AG04450 (cell line): ENCODE data around the gene HIVEP3. TPM values are rescaled to one million over a fixed set of nuclear protein-coding genes. Genes with fewer than 3 reads are reported as not detected.

Experiments used
- CTCF ChIA-PET: fragments of 300-600, 350-600 bp; formaldehyde crosslinking; extraction: SDS; loops from one replicate; lab custom pipeline; 2022; ENCODE audit warnings: antibody characterized with exemption, inconsistent platforms; lab: Charles Lee
- POLR2A ChIA-PET: fragments of 350-600 bp; formaldehyde crosslinking; extraction: SDS; loops from one replicate; lab custom pipeline; 2021; ENCODE audit warnings: antibody characterized with exemption, inconsistent platforms; lab: Yijun Ruan, JAX
- DNase-seq: peaks from one replicate; pipeline ENCODE4 v3.0.0-alpha.2; 2011; ENCODE audit warnings: low read depth, low spot score
- H3K27ac ChIP-seq: one replicate; pipeline ENCODE4 v1.5.1; 2012; ENCODE audit warnings: low read depth, low read length, control low read depth
- H3K27me3 ChIP-seq: one replicate; pipeline ENCODE4 v1.6.0; 2012; ENCODE audit warnings: low read length; ENCODE audit not compliant: control insufficient read depth, insufficient read depth
- H3K4me3 ChIP-seq: 2 replicates; pipeline ENCODE4 v1.5.1; 2011; ENCODE audit warnings: mild to moderate bottlenecking, low read depth, low read length, control low read depth
- H3K9me3 ChIP-seq: 2 replicates; pipeline ENCODE4 v1.5.1; 2012; ENCODE audit warnings: low read length; ENCODE audit not compliant: control insufficient read depth, insufficient read depth
- polyA plus RNA-seq: library from polyadenylated mRNA; depleted of rRNA; stranded (reverse); fragments of >200 nt; gene quantifications from 2 replicates; pipeline ENCODE4 v1.2.3, GENCODE V29; 2011
- TF ChIP-seq, protein P1 (sequence below): IDR thresholded peaks from 2 replicates; pipeline ENCODE4 v1.5.1; 2011; ENCODE audit warnings: low read depth, low read length, control low read depth, inconsistent platforms

Gene HIVEP3
- polyA plus RNA-seq, 1 experiment = 4.8 TPM

GRCh38 chr1:41468122-41468762, 450.5 kb downstream of the HIVEP3 start:
- ChIA-PET CTCF (no interaction called here), POLR2A (no interaction called here)
- H3K9me3 ChIP-seq = no peaks in the 10 kb centered on the region
- no peak overlapping the region for H3K27ac ChIP-seq
- H3K4me3 ChIP-seq = no peak overlapping the region
- DNase-seq = no peak
- peaks cover 36% of the 10 kb centered on the region for H3K27me3 ChIP-seq
- TF ChIP-seq, protein P1, sequence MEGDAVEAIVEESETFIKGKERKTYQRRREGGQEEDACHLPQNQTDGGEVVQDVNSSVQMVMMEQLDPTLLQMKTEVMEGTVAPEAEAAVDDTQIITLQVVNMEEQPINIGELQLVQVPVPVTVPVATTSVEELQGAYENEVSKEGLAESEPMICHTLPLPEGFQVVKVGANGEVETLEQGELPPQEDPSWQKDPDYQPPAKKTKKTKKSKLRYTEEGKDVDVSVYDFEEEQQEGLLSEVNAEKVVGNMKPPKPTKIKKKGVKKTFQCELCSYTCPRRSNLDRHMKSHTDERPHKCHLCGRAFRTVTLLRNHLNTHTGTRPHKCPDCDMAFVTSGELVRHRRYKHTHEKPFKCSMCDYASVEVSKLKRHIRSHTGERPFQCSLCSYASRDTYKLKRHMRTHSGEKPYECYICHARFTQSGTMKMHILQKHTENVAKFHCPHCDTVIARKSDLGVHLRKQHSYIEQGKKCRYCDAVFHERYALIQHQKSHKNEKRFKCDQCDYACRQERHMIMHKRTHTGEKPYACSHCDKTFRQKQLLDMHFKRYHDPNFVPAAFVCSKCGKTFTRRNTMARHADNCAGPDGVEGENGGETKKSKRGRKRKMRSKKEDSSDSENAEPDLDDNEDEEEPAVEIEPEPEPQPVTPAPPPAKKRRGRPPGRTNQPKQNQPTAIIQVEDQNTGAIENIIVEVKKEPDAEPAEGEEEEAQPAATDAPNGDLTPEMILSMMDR = no peak

- DNase-seq = no peak
- TF ChIP-seq, protein P1 = no peak
- ChIA-PET CTCF (no interaction called here), POLR2A (no interaction called here)
- Histone ChIP-seq H3K9me3 (0 out of 2 replicates have a peak, but pooled peaks cover 2% of the 10 kb centered on the region), H3K27ac (no peak overlapping the region), H3K4me3 (no peak overlapping the region), H3K27me3 (peaks cover 38% of the 10 kb centered on the region)
These were observed 451.0 kb downstream of the HIVEP3 start for GRCh38 chr1:41467673-41468072.

- no peak for DNase-seq
- Histone ChIP-seq H3K27me3 (peaks cover 38% of the 10 kb centered on the region), H3K27ac (no peak overlapping the region), H3K4me3 (no peak overlapping the region), H3K9me3 (0 out of 2 replicates have a peak, but pooled peaks cover 4% of the 10 kb centered on the region)
- ChIA-PET CTCF (no interaction called here), POLR2A (no interaction called here)
- TF ChIP-seq, protein P1 = no peak
These were observed 452.6 kb downstream of the HIVEP3 start for GRCh38 chr1:41466146-41466545.

GRCh38 chr1:41465741-41466140, 453.0 kb downstream of the HIVEP3 start:
- TF ChIP-seq, protein P1 = no peak
- DNase-seq = no peak
- ChIA-PET POLR2A (no interaction called here), CTCF (no interaction called here)
- peaks cover 38% of the 10 kb centered on the region for H3K27me3 ChIP-seq
- no peak overlapping the region for H3K27ac ChIP-seq
- no peak overlapping the region for H3K4me3 ChIP-seq
- 0 out of 2 replicates have a peak, but pooled peaks cover 4% of the 10 kb centered on the region for H3K9me3 ChIP-seq

DNA sequence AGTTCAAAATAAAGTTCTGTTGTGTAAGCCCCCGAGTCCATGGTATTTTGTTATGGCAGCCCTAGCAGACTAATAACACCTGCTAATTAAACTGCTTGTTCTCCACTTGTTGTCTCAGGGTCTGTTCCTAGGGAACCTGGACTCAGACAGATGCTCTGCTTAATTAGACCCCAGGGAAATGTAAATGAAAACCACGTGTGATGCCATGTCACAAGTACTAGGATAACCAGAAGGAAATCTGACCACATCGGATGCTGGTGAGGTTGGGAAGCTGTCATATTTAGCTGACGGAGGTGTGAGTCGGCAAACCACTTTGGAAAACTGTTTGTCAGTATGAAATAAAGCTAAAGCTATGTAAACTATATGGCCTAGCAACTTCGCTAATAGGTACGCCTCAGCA, 453.8 kb downstream of the HIVEP3 start:
- ChIA-PET POLR2A (no interaction called here), CTCF (interaction anchor here (2.2 kb wide), 1 partner anchor 11 kb away, joined by 7 read pairs; no protein-coding TSS in a partner anchor)
- DNase-seq = no peak
- Histone ChIP-seq H3K9me3 (0 out of 2 replicates have a peak, but pooled peaks cover 4% of the 10 kb centered on the region), H3K27me3 (peaks cover 40% of the 10 kb centered on the region), H3K4me3 (no peak overlapping the region), H3K27ac (no peak overlapping the region)
- TF ChIP-seq, protein P1 = no peak
